GM23248 (cell line): ENCODE results near the gene TRPM1.

Experiments used
- EZH2 ChIP-seq: fragments of 200-600 bp; sonication (generic); IDR thresholded peaks from 2 replicates; pipeline ENCODE4 v1.6.1; 2018; ENCODE audit warnings: antibody characterized with exemption, mild to moderate bottlenecking; ENCODE audit not compliant: insufficient read depth, poor library complexity, severe bottlenecking
- EZH2phosphoT487 ChIP-seq: fragments of 200-600 bp; sonication (generic); IDR thresholded peaks from 2 replicates; pipeline ENCODE4 v1.6.1; 2018; ENCODE audit warnings: antibody characterized with exemption, moderate library complexity, mild to moderate bottlenecking, low read depth; ENCODE audit not compliant: insufficient read depth

GRCh38 chr15:31127596-31128261 is 26.2 kb upstream of the TRPM1 start:
- no peak for TF ChIP-seq EZH2
- TF ChIP-seq EZH2phosphoT487: no peak
